ENCODE data around the gene LITAF. TPM values are rescaled to one million over a fixed set of nuclear protein-coding genes. Genes with fewer than 3 reads are reported as not detected.

LITAF gene
- total RNA-seq, 1 donor from 2014 or later = 71.6 TPM

- Histone ChIP-seq H3K27me3 (ENCODE audit: control insufficient read depth, insufficient read depth, low read length) (no peaks in the 10 kb centered on the region), H3K4me3 (ENCODE audit: low read depth, low read length) (no peak overlapping the region), H3K36me3 (ENCODE audit: control insufficient read depth, insufficient read depth, low read length) (no peaks in the 10 kb centered on the region)
- no peak for DNase-seq (ENCODE audit: low read depth)
- TF ChIP-seq CTCF (IDR thresholded peaks at IDR 0.05; ENCODE audit: insufficient read depth, low read length, severe bottlenecking) = no peak
- no peak for FAIRE-seq
These were observed 42.6 kb upstream of the LITAF start for GRCh38 chr16:11629071-11630030.

- no peak for TF ChIP-seq CTCF (IDR thresholded peaks at IDR 0.05; ENCODE audit: insufficient read depth, low read length, severe bottlenecking)
- FAIRE-seq (no peak), DNase-seq (ENCODE audit: low read depth) (peak; percentile 100)
- no peaks in the 10 kb centered on the region for H3K36me3 ChIP-seq (ENCODE audit: control insufficient read depth, insufficient read depth, low read length)
- H3K27me3 ChIP-seq (ENCODE audit: control insufficient read depth, insufficient read depth, low read length) = no peaks in the 10 kb centered on the region
- no peak overlapping the region for H3K4me3 ChIP-seq (ENCODE audit: low read depth, low read length)
These were observed 41.2 kb upstream of the LITAF start for GRCh38 chr16:11627822-11628457.

GRCh38 chr16:11627292-11627663 is 40.6 kb upstream of the LITAF start:
- no peak for TF ChIP-seq CTCF (IDR thresholded peaks at IDR 0.05; ENCODE audit: insufficient read depth, low read length, severe bottlenecking)
- no peak for DNase-seq (ENCODE audit: low read depth)
- FAIRE-seq = no peak
- H3K36me3 ChIP-seq (ENCODE audit: control insufficient read depth, insufficient read depth, low read length) = no peaks in the 10 kb centered on the region
- no peaks in the 10 kb centered on the region for H3K27me3 ChIP-seq (ENCODE audit: control insufficient read depth, insufficient read depth, low read length)
- H3K4me3 ChIP-seq (ENCODE audit: low read depth, low read length) = no peak overlapping the region

- FAIRE-seq (no peak), DNase-seq (ENCODE audit: low read depth) (no peak)
- Histone ChIP-seq H3K4me3 (ENCODE audit: low read depth, low read length) (no peak overlapping the region), H3K27me3 (ENCODE audit: control insufficient read depth, insufficient read depth, low read length) (no peaks in the 10 kb centered on the region), H3K36me3 (ENCODE audit: control insufficient read depth, insufficient read depth, low read length) (no peaks in the 10 kb centered on the region)
- no peak for TF ChIP-seq CTCF (IDR thresholded peaks at IDR 0.05; ENCODE audit: insufficient read depth, low read length, severe bottlenecking)
These were observed 40.1 kb upstream of the LITAF start for GRCh38 chr16:11626657-11627291.

GRCh38 chr16:11625769-11626168 is 39.0 kb upstream of the LITAF start:
- no peaks in the 10 kb centered on the region for H3K27me3 ChIP-seq (ENCODE audit: control insufficient read depth, insufficient read depth, low read length)
- no peak for TF ChIP-seq CTCF (IDR thresholded peaks at IDR 0.05; ENCODE audit: insufficient read depth, low read length, severe bottlenecking)
- no peak overlapping the region for H3K4me3 ChIP-seq (ENCODE audit: low read depth, low read length)
- no peaks in the 10 kb centered on the region for H3K36me3 ChIP-seq (ENCODE audit: control insufficient read depth, insufficient read depth, low read length)
- DNase-seq (ENCODE audit: low read depth) (no peak), FAIRE-seq (no peak)

Measured in bronchial epithelial cell (primary cell).